Islet of Langerhans (tissue), 1 donor: ENCODE results near the gene TMEM131.

ENCODE experiments used
- FAIRE-seq: peaks from one replicate; lab custom pipeline; 2011; peaks lifted over from hg19 to GRCh38; lab: Jason Lieb, UNC

Gene TMEM131

DNA sequence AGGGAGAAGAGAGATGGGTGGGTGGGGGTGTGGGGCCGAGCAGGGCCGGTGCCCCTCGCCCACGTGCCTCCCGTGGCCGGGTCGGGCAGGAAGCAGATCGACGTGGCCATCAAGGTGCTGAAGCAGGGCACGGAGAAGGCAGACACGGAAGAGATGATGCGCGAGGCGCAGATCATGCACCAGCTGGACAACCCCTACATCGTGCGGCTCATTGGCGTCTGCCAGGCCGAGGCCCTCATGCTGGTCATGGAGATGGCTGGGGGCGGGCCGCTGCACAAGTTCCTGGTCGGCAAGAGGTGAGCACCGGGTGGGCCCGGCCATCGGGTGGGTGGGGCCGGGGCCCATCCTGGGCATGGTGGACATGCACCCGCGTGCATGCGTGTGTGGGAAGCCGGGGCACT is 260.6 kb downstream of the TMEM131 start:
- FAIRE-seq: no peak

DNA sequence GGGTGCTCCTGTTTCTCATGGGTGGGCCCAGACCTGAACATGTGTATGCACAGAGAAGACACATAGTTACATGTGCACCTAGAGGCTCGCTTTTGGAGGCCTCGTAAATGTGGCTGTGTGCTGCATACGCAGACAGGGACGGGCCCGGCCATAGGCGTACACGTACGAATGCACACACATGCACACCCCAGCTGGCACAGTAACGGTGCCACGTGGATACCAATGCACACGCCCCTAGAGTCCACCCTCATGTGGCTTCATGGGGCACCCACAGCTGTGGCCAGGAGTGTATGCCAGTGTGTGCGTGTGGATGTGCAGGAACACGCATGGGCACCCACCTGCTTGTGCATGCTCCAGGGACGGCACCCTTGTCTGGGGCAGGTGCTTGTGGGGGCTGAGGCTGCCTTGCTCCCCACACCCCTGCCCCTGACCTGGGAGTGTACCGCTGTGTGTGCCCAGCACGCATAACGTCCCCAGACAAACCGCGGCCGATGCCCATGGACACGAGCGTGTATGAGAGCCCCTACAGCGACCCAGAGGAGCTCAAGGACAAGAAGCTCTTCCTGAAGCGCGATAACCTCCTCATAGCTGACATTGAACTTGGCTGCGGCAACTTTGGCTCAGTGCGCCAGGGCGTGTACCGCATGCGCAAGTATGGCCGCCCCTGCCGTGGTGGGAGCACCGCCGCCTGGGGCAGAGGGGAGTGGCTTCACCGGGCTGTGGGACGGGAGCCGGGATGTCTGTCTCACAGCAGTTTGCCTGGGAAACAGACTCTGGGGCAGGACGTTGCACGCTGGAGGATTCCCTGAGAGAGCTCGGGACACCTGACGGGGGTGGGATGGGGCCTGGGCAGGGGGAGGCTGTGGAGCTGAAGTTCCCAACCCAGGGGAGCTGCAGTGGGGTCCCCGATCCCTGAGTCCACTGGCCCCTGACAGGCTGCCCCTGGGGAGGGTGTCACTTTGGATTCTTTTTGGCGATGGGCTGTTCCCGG is 261.4 kb downstream of the TMEM131 start:
- FAIRE-seq: no peak

DNA sequence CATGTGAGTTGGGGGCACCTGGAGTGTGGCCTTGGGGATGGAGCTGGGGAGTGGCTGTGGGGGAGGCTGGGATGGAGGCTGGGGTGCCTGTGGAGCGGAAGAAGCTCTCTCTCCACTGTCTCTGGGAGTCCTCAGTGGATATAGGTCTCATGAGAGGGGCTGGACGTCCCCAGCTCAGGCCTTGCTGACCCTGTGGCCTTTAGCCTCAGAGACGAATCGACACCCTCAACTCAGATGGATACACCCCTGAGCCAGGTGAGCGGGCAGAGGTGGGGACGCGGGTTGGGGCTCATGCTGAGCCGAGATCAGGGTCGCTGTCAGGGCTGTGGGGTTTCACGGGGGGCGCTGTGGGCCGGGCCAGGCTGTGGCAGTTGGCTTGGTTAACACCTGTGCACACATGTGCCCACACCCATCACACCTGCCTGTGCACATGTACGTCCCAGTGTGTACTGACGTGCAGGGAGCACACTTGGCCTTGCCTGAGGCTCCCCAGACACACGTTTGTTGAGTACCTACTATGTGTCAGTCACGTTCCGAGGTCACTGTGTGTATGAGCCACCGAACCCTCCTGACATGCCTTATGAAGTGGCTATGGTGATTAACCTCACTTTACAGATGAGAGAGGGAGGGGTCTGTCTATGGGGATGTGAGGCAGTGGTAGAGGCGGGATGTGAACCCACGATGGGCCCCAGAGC is 262.3 kb downstream of the TMEM131 start:
- no peak for FAIRE-seq

DNA sequence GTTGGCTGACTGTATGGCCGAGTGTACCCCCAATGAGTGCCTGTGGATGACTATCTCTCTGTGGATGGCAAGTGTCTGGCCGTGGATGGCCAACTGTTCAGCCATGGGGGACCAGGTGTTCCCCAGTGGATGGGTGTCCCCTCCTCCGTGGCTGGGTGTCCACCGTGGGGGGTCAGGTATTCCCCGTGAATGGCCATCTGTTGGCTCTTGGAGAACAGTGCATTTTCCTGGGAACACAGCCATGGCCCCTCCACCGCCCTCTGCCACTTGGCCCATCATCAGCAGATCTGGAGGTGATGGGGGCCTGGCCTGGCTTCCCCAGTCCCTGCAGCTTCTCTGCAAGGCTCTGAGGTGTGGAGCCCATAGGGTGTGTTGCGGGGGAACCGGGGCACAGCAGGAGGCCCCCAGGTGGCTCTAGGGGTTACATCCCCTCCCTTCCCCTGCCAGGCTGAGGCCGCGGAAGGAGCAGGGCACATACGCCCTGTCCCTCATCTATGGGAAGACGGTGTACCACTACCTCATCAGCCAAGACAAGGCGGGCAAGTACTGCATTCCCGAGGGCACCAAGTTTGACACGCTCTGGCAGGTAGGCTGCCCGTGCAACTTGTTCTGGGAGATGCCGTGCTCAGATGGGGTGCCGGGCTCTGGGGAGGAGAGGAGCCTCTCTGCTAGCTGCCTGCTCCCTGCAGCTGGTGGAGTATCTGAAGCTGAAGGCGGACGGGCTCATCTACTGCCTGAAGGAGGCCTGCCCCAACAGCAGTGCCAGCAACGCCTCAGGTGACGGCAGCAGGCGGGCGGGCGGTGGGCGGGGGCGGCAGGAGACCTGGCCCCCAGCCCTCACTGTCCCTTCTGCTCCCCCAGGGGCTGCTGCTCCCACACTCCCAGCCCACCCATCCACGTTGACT is 263.1 kb downstream of the TMEM131 start:
- no peak for FAIRE-seq

DNA sequence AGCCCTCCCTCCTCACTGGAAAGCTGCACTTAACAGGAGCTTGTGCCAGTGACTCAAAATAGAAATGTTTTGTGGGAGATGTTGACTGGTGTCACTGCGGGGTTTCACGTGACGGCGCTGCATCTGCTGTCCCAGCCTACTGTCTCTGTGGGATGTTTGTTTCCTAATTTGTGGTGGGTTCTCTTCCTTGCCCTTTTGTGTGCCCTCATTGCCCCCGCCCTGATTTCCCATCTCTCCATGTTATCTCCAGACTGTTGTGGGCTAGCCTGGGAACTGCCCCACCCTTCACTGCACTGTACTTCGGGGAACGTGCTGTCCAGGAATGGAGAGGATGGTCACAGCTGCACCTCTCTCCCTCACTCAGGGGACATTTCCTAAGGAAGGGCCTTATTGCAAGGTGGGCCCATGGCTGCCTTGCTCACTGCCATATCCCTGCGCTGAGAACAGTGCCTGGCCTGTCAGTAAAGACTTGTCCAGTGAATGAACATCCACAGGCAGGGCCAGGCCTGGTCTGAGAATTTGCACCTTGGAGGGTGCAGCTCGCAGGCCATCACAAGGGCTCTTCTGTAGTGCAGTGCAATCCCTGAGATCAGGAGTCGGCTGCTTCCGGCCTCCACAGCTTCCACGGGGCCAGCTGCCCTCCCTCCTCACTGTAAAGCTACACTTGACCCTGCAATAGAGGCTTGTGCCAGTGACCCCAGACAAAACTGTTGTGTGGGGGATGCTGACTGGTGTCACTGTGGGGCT is 264.3 kb downstream of the TMEM131 start:
- FAIRE-seq: no peak

DNA sequence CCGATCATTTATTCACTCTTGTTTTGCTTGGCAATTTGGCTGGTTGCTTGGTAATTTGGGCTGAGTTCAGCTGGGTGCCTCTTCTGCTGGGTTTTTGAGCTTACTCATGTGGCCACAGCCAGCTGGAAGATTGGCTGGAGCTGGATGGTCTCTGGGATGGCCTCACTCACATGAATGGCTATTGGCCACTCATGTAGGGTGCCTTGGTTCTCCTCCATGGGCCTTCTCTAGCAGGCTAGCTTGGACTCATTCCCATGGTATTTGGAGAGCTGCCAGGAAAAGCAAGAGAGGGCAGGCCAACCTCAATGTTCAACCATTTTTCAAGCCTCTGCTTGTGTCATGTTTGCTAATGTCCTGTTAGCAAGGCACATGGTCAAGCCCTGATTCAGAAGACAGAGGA is 265.5 kb downstream of the TMEM131 start:
- FAIRE-seq: no peak

DNA sequence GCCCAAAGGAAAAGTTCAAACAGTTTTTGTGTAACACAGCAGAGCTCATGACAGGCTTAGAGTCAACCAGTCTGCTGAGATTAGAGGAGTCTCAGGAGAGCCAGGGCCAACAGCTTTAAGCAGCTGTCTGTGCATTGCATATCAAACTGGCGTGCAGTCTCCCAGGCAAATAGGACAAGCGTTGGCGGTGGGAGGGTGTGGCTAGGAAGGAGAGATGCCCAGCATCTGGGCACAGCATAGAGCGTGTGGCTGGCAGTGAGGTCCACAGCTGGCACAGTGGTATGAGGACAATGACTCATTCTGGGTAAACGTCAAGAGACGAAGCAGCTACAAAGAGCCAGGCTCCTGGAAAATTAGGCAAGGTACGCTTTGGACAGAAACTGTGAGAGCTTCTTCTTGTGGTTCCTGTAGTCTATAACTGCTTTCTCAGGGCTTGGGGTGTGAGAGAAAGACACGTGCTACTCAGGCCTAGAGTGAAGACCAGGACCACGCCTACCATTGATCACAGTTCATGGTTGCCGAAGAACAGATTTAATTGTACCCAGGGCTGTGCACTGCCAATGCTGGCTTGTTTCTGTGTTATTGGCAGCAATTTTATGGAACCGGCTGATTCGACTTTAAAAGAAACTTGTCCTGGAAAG is 267.5 kb downstream of the TMEM131 start:
- no peak for FAIRE-seq

DNA sequence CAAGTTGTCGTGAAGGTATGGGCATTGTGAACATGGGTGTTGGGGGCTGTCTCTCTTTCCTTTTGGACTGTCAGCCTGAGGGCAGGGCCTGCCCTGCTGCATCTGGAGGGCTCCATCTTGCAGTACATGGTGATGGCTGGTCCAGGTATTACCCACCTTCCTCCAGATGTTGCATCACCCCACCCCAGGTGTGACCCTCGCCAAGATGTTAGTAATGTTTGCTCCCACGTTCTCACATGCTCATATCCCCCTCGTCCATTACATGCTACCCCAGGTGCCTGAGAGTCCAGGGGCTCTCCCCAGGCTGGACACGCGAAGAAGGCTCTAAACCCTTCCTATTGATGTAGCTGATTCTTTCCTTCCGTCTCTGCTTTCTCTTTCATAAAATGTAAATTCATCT is 268.5 kb downstream of the TMEM131 start:
- FAIRE-seq: no peak

DNA sequence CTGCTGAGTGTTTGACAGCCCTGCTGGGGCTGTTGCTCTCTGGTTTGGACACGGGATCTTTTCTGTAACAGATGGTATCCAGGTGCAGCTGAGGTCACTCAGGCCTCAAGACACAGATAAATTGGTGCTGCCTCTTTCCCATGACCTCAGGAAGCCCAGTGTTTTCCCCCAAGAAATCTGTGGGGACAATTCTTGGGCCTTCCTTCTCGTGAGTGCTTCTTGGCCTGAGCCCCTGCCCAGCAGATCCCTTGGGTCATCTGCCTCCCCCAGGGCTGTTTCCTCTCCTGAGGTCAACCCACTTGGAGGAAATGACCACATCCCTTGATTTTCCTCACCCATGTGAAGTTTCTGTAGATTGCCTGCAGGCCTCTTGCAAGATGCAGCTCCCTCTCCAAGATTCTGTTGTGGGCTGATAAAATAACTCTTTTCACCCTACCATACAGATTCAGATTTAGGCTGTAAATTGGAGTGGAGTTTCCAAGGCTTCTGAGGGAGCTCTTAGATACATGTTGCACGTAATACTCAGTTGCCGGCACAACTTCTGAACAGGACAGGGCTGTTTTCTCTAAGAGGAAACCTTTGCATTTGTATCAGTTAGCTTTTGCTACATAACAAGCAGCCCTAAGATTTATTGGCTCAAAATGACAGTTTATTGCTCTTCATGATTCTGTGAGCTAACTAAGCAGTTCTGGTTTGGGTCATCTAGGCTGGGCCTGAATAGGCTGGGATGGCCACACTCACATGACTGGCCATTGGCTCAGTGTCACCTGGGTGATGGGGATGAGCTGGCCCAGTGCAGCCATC is 269.3 kb downstream of the TMEM131 start:
- no peak for FAIRE-seq

DNA sequence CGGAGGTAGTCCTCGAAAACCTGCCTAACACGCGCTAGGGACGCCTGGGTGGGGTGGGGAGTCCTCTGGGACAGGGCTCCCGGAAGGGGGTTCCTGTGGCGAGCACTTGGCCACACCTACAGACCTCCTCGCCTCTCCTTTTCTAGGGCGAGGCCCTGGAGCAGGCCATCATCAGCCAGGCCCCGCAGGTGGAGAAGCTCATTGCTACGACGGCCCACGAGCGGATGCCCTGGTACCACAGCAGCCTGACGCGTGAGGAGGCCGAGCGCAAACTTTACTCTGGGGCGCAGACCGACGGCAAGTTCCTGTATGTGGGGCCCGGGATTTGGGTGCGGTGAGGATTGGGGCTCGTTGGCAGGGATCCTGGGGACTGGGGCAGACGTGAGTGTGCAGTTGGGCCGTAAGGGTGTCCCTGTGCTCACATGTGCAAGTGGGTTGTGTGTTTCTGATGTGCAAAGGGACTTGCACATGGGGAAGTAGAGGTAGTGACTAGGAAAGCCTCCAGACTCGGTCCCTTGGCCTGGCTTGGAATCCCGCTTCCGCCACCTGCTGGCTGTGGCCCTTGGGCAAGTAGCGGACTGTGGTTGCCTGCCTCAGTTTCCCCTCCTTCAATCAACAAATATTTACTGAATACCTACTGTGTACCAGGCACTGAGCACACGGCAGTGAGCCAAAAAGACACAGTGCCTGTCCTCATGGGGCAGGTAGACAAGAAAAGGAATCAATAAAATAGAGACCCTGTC is 270.6 kb downstream of the TMEM131 start:
- FAIRE-seq: no peak

DNA sequence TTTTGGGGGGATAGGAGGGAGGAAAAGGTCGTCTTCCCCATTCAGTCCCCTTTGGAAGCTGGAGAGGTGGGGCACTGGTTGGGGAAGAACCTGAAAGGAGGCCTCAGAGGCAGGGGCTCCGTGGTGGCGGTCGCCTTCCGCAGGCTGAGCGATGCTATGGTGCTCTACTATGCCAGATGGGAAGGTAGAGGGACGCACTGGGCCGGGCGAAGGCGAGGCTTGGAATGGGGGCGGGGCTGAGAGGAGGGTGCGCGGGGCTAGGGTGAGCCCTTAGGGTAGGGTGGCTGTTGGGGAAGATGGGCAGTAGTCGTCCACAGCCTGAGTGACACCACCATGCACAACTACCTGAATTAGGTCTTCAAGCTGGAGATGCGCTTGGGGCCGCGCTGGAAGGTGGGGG is 271.2 kb downstream of the TMEM131 start:
- FAIRE-seq: no peak

DNA sequence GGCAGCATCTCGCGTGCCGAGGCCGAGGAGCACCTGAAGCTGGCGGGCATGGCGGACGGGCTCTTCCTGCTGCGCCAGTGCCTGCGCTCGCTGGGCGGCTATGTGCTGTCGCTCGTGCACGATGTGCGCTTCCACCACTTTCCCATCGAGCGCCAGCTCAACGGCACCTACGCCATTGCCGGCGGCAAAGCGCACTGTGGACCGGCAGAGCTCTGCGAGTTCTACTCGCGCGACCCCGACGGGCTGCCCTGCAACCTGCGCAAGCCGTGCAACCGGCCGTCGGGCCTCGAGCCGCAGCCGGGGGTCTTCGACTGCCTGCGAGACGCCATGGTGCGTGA is 271.7 kb downstream of the TMEM131 start:
- FAIRE-seq: no peak

DNA sequence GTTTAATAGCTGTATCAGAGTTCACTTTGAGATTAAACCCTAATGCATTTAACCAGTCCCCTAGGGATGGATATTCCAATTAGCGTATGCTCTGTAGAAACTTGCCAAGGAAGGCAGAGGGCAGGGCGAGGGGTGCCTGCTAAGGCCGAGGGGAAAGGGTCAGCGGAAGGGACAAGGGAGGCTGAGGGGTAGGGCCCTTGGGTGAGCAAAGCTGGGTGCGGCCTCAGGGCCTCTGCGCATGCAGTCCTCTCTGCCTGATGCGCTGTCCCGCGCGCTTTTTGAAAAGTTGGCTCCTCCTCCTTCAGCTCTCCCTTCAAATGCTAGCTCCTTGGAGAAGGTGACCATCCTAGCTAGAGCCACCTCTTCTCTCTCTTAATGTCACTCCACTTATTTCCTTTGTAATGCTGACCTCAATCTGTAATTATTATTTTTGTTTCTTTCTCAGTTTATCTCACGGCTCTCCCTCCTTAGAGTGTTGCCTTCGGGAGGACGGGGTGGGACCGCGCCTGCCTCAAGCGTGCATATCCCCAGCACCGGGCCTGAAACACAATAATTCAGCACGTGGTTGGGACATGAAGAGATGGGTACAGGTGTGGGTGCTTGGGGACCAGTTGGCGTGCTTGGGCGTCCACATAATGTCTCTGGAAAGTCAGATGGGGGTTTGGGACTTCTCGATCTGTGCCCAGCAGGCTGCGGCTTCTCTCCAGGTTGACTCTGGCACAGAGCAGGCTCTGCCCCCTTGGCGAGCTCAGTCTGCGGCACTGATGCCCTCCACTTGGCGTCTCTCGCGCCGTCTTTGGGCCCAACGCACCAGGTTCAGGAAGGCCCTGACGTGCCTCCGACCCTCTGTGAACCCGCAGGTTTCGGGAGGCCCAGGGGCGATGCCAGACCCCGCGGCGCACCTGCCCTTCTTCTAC is 272.3 kb downstream of the TMEM131 start:
- FAIRE-seq: no peak

DNA sequence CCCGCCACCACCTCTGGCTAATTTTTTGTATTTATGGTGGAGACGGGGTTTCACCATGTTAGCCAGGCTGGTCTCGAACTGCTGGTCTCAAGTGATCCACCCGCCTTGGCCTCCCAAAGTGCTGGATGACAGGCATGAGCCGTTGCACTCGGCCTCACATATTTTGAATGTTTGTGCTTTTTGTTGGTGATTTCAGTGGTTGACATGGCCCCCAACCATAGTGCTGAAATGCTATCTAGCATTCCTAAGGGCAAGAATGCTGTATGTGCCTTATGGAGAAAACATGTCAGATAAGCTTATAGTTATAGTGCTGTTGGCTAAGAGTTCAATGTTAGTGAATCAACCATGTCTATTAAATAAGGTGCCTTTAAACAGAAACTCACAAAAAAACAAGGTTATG is 273.5 kb downstream of the TMEM131 start:
- no peak for FAIRE-seq

DNA sequence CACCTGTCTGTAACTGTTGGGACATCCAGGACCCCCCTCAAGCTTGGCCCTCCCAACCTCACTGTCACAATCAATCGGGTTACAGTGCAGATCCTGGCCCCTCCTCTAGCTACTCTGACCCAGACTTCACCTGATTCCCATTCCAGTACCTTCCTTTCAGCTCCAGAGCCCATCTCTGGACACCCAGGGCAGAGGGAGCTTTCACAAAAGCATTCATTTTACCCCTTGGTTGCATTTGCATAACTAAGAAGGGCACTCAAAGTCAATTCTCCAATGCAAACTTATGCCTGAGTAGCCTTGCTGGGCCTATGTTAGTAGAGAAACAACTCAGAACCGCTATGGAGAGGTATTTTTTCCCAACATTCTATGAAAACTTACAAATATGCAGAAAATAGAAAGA is 275.0 kb downstream of the TMEM131 start:
- FAIRE-seq: no peak

DNA sequence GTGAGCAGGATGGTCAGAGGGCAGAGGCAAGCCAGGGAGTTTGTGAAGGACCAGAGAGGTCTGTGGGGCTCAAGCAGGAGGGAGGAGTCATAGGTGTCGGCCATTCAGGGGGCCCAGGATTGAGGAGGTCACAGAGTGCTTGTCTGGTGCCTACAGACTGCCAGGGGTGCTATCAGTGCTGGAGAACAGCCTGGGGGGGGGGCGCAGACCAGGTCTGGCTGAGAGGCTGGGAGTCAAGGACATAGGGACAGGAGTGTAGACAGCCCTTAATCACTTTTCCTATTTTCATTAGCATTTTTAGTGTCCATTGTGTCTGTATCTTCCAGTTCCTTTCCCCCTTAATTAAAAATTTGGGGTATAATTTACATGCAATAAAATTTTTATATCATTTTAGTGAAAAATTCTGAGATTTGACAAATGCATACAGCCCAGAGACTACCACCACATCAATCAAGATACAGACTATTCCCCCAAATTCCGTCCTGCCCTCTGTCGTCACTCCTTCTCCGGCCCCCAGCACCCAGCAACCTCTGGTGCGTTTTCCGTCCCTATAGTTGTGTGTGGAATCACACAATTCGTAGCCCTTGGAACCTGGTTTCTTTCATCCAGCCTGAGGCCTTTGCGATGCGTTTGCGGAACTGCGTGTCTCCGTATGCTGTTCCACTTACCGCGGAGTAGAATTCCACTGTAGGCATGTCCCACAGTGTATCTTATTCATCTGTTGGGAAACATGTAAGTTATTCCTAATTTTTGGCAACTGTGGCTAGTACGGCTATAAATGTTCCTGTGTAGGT is 276.2 kb downstream of the TMEM131 start:
- no peak for FAIRE-seq

DNA sequence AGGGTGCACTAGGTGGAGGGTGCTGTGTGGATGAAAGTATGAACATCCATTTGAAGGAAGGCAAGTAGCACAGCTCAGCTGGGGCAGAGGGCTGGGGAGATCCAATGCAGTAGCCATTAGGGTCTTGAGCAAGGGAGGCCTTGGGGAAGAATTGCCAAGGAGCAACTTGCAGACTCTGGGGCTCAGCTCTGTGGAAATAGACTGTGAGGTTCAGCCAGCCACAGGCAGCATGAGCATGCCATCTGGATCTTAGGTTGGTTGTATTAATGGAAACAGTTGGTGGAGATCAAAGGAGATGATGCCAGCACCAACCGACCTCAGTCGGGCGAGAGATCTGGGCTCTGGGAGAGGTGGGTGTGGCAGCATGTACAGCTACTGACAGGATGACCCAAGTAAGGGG is 276.8 kb downstream of the TMEM131 start:
- FAIRE-seq: no peak
